NK-92 (cell line): ENCODE measurements around the gene INPP5A.
"Not testable (repeated sequence)": the region's sequence is repeated elsewhere in the genome, so short reads cannot be mapped to it uniquely, and the experiment has no call there.

Source experiments
- DNase-seq: peaks from one replicate; lab custom pipeline; 2025; ENCODE audit not compliant: unreplicated experiment; lab: John Stamatoyannopoulos, UW

INPP5A gene

GRCh38 chr10:132788831-132789219 lies 251.2 kb downstream of the INPP5A start:
- DNase-seq, result no peak

GRCh38 chr10:132789659-132790148 lies 252.1 kb downstream of the INPP5A start:
- no peak for DNase-seq

GRCh38 chr10:132790470-132790869 lies 252.9 kb downstream of the INPP5A start:
- DNase-seq, result no peak

GRCh38 chr10:132790934-132791829 lies 253.6 kb downstream of the INPP5A start:
- no peak for DNase-seq

GRCh38 chr10:132792099-132792498 lies 254.5 kb downstream of the INPP5A start:
- not testable (repeated sequence) for DNase-seq

GRCh38 chr10:132792796-132793195 lies 255.2 kb downstream of the INPP5A start:
- no peak for DNase-seq

GRCh38 chr10:132793213-132793612 lies 255.6 kb downstream of the INPP5A start:
- no peak for DNase-seq

GRCh38 chr10:132793871-132794849 lies 256.6 kb downstream of the INPP5A start:
- no peak for DNase-seq

GRCh38 chr10:132796846-132797245 lies 259.3 kb downstream of the INPP5A start:
- DNase-seq, result no peak

GRCh38 chr10:132797986-132798385 lies 260.4 kb downstream of the INPP5A start:
- not testable (repeated sequence) for DNase-seq

GRCh38 chr10:132798403-132798802 lies 260.8 kb downstream of the INPP5A start:
- no peak for DNase-seq

GRCh38 chr10:132798876-132799275 lies 261.3 kb downstream of the INPP5A start:
- DNase-seq, result no peak

- no peak for DNase-seq
Observed at GRCh38 chr10:132799865-132800264, 262.3 kb downstream of the INPP5A start.

- no peak for DNase-seq
Observed at GRCh38 chr10:132802048-132802447, 264.5 kb downstream of the INPP5A start.

- DNase-seq, result no peak
Observed at GRCh38 chr10:132802694-132803320, 265.2 kb downstream of the INPP5A start.

GRCh38 chr10:132803416-132804210 lies 266.0 kb downstream of the INPP5A start:
- DNase-seq, result no peak

GRCh38 chr10:132804287-132804686 lies 266.7 kb downstream of the INPP5A start:
- DNase-seq, result no peak

- DNase-seq, result no peak
Observed at GRCh38 chr10:132804785-132805426, 267.3 kb downstream of the INPP5A start.

GRCh38 chr10:132805599-132805998 lies 268.0 kb downstream of the INPP5A start:
- DNase-seq, result no peak

GRCh38 chr10:132806110-132806509 lies 268.5 kb downstream of the INPP5A start:
- no peak for DNase-seq
